Islet of Langerhans (tissue), 1 donor: ENCODE data around the gene PTAFR.

Experiments
- FAIRE-seq: peaks from one replicate; lab custom pipeline; 2011; peaks lifted over from hg19 to GRCh38; lab: Jason Lieb, UNC

The PTAFR gene

GRCh38 chr1:28175955-28176485 is 470 bp downstream of the PTAFR start:
- FAIRE-seq, result no peak

DNA sequence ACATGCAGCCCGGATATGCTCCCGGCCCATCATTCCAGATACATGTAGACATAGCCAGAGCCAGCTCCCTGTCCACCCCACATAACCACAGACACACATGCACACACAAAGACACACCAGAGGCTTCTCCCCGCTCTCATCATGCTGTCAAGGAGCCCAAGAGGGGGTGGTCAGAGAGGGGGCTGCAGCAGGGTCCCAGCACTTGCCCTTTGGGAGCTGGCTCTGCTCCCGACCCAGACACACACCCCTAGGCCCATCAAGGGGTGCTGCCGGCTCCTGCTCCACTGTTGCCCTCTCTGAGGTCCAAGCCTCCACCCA is 2.6 kb downstream of the PTAFR start:
- no peak for FAIRE-seq

DNA sequence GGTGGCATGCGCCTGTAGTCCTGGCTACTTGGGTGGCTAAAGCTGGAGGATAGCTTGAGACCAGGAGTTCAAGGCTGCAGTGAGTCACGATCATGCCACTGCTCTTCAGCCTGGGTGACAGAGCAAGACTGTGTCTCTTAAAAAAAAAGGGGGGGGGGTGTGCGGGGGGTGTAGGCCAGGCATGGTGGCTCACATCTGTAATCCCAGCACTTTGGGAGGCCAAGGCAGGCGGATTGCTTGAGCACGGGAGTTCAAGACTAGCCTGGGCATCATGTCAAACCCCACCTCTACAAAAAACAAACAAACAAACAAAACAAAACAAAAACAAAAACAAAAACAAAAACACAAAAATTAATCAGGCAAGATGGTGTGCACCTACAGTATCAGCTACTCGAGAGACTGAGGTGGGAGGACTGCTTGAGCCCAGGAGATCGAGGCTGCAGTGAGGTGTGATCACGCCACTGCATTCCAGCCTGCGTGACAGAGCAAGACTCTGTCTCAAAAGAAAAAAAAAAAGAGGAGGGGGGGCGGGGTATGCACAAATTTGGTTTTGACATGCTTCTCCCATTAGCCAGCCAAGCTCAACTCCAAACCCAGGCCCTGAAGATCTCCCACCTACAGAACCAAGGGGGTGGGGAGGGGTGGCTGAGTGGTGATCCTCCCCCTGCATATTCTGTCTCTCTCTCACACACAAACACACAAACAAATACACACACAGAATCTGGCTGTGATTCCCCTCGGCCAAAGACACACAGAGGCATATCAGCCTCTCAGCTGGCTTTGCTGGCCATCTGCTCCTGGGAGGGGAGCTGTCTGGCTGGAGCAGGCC is 3.1 kb downstream of the PTAFR start:
- no peak for FAIRE-seq

GRCh38 chr1:28172713-28173150 is 3.8 kb downstream of the PTAFR start:
- no peak for FAIRE-seq

- no peak for FAIRE-seq
These were observed 5.2 kb downstream of the PTAFR start for GRCh38 chr1:28171246-28171645.

DNA sequence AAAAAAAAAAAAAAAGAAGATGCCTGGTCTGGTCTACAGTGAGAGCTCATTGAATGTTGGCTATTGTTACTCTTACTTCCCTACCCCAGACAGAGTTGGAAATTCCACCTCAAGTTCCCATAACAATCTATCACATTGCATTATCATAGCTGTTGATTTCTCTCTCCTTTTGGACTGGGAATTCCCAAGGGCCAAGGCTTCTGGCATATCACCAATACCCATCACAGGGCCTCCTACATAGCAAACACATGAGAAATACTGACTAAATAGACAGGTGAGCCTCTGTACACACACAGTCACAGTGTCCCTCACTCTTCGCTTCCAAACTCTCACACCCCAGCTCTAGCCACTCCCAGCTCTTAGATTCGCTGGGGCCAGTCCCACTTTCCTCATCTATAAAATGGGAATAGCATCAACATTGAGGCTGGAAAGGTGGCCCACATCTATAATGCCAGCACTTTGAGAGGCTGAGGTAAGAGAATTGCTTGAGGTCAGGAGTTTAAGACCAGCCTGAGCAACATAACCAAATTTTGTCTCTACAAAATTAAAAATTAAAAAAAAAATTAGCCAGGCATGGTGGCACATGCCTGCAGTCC is 6.4 kb downstream of the PTAFR start:
- no peak for FAIRE-seq

GRCh38 chr1:28163496-28164161 is 12.9 kb downstream of the PTAFR start:
- no peak for FAIRE-seq

DNA sequence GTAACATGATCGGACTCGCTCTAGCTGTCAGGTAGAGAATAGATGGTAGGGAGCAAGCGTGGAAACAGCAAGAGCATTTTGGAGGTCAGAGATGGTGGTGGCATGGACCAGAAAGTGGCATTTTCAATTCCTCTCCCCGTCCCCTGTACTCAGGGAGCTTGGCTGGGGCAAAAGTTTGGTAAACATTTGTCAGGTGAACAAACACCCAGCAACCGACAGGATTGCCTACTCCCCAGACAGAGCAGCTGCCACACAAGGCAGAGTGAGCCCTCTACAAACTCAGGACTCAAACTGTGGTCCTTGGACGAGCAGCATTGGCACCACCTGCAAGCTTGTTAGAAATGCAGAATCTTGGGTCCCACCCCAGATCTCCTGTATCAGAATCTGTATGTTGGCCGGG is 14.3 kb downstream of the PTAFR start:
- no peak for FAIRE-seq

DNA sequence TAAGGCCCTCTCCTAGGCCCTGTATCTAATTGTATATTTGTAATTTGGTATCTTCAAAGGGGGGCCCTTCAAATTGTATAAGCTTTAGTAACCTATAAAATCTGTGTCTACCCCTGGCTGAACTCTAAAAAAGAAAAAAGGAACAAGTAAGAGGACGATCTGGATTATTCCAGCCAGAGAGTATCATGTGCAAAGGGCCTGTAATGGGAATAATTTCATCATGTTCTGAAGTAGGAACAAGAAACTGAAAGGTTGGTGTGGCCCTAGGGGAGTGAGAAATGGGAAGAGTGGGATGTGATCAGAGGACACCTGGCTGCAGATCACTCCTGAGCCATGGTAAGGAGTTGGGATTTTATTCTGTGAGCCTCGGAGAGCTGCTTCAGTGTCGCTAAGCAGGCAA is 14.7 kb downstream of the PTAFR start:
- no peak for FAIRE-seq

DNA sequence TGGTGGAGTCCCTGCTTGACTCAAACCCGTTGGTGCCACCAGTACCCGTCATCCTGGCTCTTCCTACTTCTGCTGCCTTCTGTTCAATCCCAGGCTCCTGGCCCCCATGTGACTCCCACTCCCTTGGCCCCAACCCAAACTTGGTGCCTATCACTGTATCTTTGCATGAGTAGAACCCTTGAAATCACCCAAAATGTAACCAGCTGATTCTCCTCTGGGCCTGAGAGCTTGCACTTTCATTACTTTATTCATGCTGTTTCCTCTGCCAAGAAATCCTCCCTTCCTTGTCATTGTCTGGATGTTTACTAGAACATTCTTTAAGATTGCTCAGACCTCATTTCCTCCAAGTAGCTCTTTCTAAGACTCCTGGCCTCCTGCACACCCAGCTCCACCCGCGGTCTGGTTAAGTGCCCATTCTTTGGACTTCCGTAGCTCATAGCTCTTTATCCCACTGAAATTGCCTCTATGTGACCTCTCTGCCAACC is 15.7 kb downstream of the PTAFR start:
- no peak for FAIRE-seq

DNA sequence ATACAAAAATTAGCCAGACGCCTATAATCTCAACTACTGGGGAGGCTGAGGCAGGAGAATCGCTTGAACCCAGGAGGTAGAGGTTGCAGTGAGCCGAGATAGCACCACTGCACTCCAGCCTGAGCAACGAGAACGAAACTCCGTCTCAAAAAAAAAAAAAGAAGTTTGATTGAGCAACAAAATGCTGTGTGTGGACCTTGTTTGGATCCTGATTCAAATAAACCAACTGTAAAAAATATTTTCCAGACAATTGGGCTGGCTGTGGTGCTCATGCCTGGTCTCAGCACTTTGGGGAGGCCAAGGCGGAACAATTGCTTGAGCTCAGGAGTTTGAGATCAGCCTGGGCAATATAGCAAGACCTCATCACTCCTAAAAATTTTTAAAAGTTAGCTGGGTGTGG is 16.8 kb downstream of the PTAFR start:
- no peak for FAIRE-seq

DNA sequence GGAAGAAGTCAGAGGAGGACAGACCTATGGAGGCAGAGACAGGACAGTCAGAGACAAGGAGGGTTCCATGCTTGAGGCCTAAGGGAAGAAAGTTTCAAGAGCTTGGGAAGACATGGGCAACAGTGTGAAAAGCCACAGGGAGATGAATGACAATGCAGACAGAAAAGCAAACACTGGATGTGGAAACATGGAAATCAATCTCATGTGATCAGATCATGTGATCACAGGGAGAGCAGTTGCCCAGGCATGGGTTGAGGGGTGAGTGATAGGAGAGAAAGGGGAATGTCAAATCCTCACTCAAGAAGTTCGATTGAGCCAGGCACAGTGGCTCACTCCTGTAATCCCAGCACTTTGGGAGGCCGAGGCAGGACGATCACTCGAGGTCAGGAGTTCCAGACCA is 17.2 kb downstream of the PTAFR start:
- FAIRE-seq, result no peak

DNA sequence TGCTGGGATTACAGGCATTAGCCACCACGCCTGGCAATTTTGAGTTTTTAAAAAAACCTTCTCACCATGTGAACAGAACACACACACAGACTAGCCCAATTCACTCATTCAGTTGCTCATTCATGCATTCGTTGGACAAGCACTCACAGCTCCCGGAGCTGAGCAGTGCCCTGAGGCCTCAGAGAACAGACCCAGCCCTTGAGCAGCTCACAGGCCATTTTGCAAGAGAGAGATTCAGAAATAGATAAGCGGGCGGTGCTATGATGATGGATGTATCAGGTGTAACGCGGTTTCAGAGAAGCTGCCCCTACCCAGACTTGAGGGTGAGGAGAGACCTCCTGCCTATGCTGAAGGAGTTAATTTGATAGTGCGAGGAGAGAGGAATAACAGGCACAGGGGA is 18.6 kb downstream of the PTAFR start:
- FAIRE-seq, result no peak

GRCh38 chr1:28156821-28157220 is 19.7 kb downstream of the PTAFR start:
- no peak for FAIRE-seq

GRCh38 chr1:28155628-28156027 is 20.9 kb downstream of the PTAFR start:
- no peak for FAIRE-seq

- FAIRE-seq, result no peak
These were observed 22.4 kb downstream of the PTAFR start for GRCh38 chr1:28154078-28154594.

DNA sequence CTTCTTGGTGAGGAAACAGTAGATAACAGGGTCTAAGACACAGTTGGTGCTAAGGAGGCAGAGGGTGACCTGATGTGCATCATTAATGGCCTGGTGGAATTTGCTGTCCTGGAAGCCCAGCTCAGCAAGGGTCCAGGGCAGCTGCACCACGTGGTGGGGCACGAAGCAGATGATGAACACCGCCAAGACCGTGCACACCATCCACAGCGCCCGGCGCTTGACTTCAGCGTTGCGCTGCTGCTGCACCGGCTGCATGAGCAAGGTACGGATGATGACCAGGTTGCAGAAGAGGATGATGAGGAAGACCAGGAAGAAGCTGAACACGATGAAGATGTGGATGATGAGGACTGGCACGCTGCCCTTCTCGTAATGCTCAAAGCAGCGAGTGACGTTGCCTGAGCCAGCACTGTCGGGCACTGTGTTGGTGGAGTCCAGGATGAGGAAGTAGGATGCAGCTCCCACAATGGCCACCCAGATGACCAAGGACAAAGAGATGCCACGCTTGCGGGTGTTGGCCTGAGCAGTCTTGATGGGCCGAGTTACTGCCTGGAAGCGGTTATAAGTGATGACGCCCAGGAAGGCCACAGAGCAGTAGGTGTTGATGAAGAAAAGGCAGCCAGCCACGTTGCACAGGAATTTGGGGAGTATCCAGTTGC is 26.2 kb downstream of the PTAFR start:
- no peak for FAIRE-seq

DNA sequence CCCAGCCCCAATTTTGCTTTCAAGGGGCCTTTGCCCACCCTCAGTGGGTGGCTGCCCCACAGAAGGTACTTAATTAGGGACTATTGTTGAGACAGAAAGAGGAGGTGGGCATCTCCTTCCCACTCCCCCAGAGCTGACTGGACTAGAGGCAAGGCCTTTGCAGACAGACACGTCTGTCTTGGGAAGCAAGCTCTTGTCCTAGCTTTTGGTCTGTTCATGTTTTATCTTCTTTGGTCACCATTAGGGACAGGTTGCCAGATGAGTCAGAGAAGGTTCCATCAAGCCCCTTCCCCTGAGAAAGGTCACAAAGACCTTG is 27.7 kb downstream of the PTAFR start:
- no peak for FAIRE-seq

GRCh38 chr1:28147264-28148094 is 29.0 kb downstream of the PTAFR start:
- no peak for FAIRE-seq

DNA sequence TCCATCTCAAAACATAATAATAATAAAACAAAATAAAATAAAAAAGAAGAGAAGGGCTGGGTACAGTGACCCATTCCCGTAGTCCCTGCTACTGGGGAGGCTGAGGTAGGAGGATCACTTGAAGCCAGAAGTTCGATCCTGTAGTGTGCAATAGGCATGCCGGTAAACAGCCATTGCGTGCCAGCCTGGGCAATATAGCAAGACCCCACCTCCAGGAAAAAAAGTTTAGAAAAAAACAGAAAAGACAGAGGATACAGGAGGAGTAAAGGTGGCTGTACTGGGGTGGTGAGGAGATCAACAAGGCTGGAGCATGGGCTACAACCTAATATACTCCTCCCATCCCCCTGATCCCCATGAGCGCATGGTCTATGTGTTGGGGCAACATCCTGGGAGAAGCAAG is 30.8 kb downstream of the PTAFR start:
- no peak for FAIRE-seq

DNA sequence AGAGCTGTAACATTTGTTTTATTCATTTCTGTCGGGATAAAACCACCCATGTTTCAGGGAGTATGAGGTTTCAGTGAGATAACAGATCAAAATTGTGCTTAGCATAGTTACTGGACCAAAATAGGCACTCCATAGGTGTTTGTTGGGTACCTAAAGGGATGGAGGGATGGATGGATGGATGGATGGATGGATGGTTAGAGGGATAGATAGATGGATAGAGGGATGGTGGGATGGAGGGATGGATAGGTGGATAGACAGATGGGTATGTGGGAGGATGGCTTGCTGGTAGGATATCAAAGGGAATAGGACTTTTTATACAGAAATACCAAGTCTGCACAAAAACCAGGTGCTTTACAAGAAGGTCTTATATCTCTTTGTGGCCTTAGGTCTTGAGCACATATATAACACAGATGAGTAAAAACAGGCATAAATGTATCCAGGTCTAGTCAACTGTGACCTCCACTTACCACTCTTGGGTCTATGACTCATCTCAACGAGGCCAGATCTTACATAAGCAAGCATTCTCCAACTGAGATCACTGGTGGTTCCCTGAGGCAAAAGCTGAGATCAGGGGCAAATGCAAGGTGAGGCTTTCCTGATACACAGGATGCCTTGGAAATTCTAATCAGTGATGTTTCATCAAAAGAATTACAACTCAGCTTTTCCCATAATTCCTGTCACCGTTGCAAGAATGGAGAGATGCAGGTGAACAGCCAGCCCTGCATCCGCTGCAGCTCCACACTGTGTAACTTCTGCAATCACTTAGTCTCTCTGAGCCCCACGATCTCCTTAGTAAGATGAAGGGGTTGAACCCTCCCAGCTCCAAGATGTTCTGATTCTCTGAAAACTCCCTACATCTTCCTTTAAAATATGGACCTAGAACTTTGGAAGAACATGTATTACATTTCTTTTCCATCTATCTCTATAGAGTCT is 32.0 kb downstream of the PTAFR start:
- FAIRE-seq, result no peak
